Erythroblast (primary cell): ENCODE data around the gene PLEKHN1.

ENCODE experiments used
- DNase-seq, 2 experiments: peaks; one replicate each; lab custom pipeline; 2025; lab: John Stamatoyannopoulos, UW
- GATA1 ChIP-seq: IDR thresholded peaks from 2 replicates; pipeline ENCODE4 v1.6.1; 2011; ENCODE audit warnings: low read depth, mild to moderate bottlenecking, control low read depth, low read length, moderate library complexity
- POLR2A ChIP-seq: IDR thresholded peaks from 2 replicates; pipeline ENCODE4 v1.6.1; 2011; ENCODE audit warnings: mild to moderate bottlenecking, low read length

PLEKHN1 gene

DNA sequence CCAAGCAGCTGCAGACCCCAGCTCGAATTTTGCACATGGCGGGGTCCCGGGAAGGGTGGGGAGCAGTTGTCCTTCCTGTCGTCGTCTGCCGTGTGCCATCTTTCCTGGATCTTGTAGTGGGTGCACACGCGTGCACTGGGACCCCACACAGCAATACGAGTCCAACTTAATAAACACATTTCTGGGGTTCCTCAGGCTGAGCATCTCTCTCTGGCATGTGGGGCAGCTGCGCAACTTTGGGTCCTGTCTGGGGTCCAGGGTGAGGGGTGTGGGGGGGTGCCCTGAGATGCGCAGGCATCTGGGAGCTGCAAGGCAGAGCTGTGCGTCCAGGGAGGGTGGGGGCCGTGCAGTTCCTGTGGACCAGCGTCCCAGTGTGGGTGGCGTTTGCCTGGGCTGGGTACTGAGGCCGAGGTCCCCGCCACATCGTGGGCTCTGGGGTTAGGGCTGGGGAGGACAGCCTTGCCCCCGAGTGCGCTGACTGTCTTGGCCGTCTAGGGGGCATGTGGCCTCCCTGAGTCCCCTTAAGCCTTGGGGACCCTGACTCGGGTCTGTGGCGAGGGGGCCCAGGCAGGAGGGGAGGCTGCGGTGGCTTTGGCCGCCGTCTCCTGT lies 652 bp upstream of the PLEKHN1 start:
- TF ChIP-seq POLR2A (no peak), GATA1 (no peak)
- DNase-seq = no peak

GRCh38 chr1:966704-967300 lies 520 bp downstream of the PLEKHN1 start:
- TF ChIP-seq GATA1 (no peak), POLR2A (no peak)
- peak; percentile 41 to 68 for DNase-seq

DNA sequence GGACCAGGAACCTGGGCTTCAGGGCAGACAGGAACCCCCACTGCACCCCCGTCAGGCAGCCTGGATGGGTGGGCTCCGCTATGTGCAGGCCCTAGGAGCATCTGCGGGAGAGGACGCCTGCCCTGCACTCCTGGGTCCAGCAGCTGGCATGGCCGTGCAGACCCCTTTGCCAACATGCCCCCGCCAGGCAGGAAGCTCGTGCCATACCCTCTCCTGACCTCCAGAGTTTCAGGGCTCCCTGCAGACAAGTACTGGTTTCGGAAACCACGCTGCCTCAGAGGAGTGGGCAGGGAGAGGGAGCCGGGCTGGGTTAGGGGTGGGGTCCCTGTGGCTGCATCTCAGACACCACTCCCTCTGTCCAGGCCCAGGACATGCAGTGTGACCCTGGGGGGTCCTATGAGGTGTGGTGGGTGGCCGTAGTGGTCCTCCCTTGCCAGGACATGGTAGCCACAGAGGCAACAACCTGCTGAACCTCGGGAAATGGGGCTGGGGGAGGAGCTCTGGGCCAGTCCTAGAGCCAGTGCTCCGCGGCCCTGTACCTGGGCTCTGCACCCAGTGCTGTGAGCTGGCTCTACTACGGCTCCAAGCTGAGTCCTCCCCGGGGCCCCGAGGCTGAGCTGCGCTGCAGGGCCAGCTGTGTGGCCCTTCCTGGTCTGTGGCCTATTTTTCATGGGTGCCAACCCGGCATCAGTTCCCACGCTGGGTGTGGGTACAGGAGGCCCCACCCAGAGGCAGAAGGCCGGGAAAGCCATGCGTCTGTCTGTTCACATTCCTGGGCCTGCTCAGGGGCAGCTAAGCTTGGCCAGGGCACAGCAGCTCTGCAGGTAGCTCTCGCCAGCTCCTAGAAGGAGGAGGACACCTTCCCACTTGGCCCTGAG lies 1.4 kb downstream of the PLEKHN1 start:
- TF ChIP-seq POLR2A (no peak), GATA1 (no peak)
- DNase-seq = no peak

GRCh38 chr1:969260-969855 lies 3.1 kb downstream of the PLEKHN1 start:
- DNase-seq = no peak
- TF ChIP-seq POLR2A (no peak), GATA1 (no peak)

DNA sequence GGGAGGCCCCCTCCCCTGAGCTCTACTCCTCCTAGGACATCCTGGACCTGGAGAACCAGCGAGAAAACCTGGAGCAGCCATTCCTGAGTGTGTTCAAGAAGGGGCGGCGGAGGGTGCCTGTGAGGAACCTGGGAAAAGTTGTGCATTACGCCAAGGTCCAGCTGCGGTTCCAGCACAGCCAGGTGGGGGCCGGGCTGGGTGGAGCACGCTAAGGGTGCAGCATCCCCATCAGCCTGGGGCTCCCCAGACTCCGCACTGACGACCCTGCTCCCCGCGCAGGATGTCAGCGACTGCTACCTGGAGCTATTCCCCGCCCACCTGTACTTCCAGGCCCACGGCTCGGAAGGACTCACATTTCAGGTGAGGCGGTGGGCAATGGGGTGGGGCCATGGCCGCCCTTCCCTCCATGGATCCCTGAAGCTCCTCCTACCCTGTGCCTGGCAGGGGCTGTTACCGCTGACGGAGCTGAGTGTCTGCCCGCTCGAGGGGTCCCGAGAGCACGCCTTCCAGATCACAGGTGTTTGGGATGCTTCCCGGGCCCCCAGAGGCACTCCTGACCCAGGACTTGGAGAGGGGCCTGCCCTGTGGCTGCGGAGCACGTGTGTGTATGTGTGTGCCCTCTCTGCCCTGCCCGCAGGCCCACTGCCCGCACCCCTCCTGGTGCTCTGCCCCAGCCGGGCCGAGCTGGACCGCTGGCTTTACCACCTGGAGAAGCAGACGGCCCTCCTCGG lies 4.1 kb downstream of the PLEKHN1 start:
- no peak for TF ChIP-seq POLR2A
- TF ChIP-seq GATA1 = no peak
- no peak for DNase-seq

- no peak for DNase-seq
- TF ChIP-seq GATA1 = no peak
- no peak for TF ChIP-seq POLR2A
These were observed 4.9 kb downstream of the PLEKHN1 start for GRCh38 chr1:970973-971730.

- TF ChIP-seq POLR2A (no peak), GATA1 (no peak)
- no peak for DNase-seq
These were observed 5.6 kb downstream of the PLEKHN1 start for GRCh38 chr1:971751-972506.

- TF ChIP-seq GATA1 (no peak), POLR2A (no peak)
- no peak for DNase-seq
These were observed 6.6 kb downstream of the PLEKHN1 start for GRCh38 chr1:972726-973458.

DNA sequence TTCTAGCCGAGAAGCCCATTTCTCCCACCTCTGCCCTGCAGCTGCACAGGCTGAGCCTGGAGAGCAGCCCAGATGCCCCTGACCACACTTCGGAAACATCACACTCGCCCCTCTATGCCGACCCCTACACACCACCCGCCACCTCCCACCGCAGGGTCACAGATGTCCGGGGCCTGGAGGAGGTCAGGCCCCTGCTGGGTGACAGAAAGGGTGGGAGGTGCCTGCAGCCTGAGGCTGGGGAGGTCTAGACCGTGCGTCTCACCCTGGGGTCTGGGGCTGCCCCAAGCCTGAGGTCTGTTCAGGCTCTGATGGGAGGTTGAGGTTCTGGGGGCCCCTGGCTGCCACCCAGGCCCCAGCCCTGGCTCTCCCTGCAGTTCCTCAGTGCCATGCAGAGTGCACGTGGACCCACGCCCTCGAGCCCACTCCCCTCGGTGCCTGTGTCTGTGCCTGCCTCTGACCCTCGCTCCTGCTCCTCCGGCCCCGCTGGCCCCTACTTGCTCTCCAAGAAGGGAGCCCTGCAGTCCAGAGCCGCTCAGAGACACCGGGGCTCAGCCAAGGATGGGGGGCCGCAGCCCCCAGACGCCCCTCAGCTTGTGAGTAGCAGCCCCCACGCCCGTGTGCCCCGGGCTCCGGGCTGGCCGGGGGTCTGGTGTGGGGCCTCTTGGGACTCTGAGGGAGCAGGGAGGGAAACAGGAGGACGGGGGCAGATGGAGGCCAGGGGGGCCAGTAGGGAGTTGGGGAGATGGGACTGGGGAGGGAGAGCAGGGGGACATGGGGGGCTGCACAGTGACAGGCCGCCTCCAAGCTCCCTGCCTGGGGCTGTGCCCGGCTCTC lies 7.4 kb downstream of the PLEKHN1 start:
- DNase-seq = no peak

GRCh38 chr1:974293-974640 lies 8.0 kb downstream of the PLEKHN1 start:
- no peak for DNase-seq
- TF ChIP-seq GATA1 (no peak), POLR2A (no peak)

More for the DNA sequence above, 7.4 kb downstream of the PLEKHN1 start:
- TF ChIP-seq POLR2A (no peak), GATA1 (no peak)
